Neural cell (in vitro differentiated cells): ENCODE results near the gene TMEM184B. TPM values are rescaled to one million over a fixed set of nuclear protein-coding genes. Genes with fewer than 3 reads are reported as not detected.

Source experiments
- H2AFZ ChIP-seq: fragments of 200-600, 300-800 bp; sonication (generic), shearing (Covaris generic); 2 replicates; pipeline ENCODE4 v1.6.0; 2014; ENCODE audit warnings: low read depth, mild to moderate bottlenecking, antibody characterized with exemption, low read length, moderate library complexity
- H3F3A ChIP-seq: fragments of 200-600 bp; shearing (Covaris generic); 2 replicates; pipeline ENCODE4 v1.6.1; 2016; ENCODE audit warnings: mild to moderate bottlenecking, moderate library complexity, mixed read lengths, antibody characterized with exemption, low read length; ENCODE audit not compliant: insufficient read depth, poor library complexity, severe bottlenecking
- H3K27ac ChIP-seq: fragments of 200-600, 300-800 bp; sonication (generic), shearing (Covaris generic); 2 replicates; pipeline ENCODE4 v1.5.1; 2014; ENCODE audit warnings: mild to moderate bottlenecking, low read length, moderate library complexity
- H3K27me3 ChIP-seq: fragments of 300-800, 200-600 bp; sonication (generic), shearing (Covaris generic); 2 replicates; pipeline ENCODE4 v1.6.0; 2014; ENCODE audit warnings: mild to moderate bottlenecking, low read depth, low read length, moderate library complexity; ENCODE audit not compliant: insufficient read depth
- H3K36me3 ChIP-seq: fragments of 300-800, 200-600 bp; sonication (generic), shearing (Covaris generic); 2 replicates; pipeline ENCODE4 v1.5.1; 2014; ENCODE audit warnings: mild to moderate bottlenecking, antibody characterized with exemption, low read length, moderate library complexity; ENCODE audit not compliant: insufficient read depth
- H3K4me2 ChIP-seq: fragments of 300-800, 200-600 bp; sonication (generic), shearing (Covaris generic); 2 replicates; pipeline ENCODE4 v1.6.0; 2014; ENCODE audit warnings: mild to moderate bottlenecking, low read length
- H3K4me3 ChIP-seq: fragments of 300-800, 200-600 bp; sonication (generic), shearing (Covaris generic); 2 replicates; pipeline ENCODE4 v1.5.1; 2014; ENCODE audit warnings: mild to moderate bottlenecking, low read length, moderate library complexity
- H3K79me2 ChIP-seq: fragments of 200-600 bp; shearing (Covaris generic); replicated peaks from 2 replicates; pipeline ENCODE4 v1.6.0; 2014; ENCODE audit warnings: mild to moderate bottlenecking, low read length, moderate library complexity; ENCODE audit not compliant: insufficient read depth
- H3K9ac ChIP-seq: fragments of 300-800, 200-600 bp; sonication (generic), shearing (Covaris generic); 2 replicates; pipeline ENCODE4 v1.6.1; 2016; ENCODE audit warnings: mild to moderate bottlenecking, low read length, mixed read lengths
- H3K9me2 ChIP-seq: fragments of 200-600 bp; shearing (Covaris generic); 2 replicates; pipeline ENCODE4 v1.6.1; 2016; ENCODE audit warnings: mild to moderate bottlenecking, low read length, mixed read lengths; ENCODE audit not compliant: insufficient read depth
- H3K9me3 ChIP-seq: fragments of 200-600, 300-800 bp; sonication (generic), shearing (Covaris generic); 2 replicates; pipeline ENCODE4 v1.6.1; 2016; ENCODE audit warnings: mild to moderate bottlenecking, mixed run types, low read length, moderate library complexity, mixed read lengths
- H4K20me1 ChIP-seq: fragments of 200-600 bp; shearing (Covaris generic); 2 replicates; pipeline ENCODE4 v1.6.1; 2016; ENCODE audit warnings: mild to moderate bottlenecking, mixed run types; ENCODE audit not compliant: insufficient read depth
- EP300 ChIP-seq: fragments of 450-650 bp; conservative IDR thresholded peaks from 2 replicates; pipeline ENCODE4 v1.6.1; 2014; ENCODE audit warnings: antibody characterized with exemption, mild to moderate bottlenecking, moderate library complexity; ENCODE audit not compliant: poor library complexity, severe bottlenecking
- EZH2 ChIP-seq: fragments of 200-600, 300-800 bp; shearing (Covaris generic), sonication (generic); IDR thresholded peaks from 2 replicates; pipeline ENCODE4 v1.6.1; 2014; ENCODE audit warnings: antibody characterized with exemption, low read length, borderline replicate concordance, mild to moderate bottlenecking; ENCODE audit not compliant: insufficient read depth, poor library complexity, severe bottlenecking
- MXI1 ChIP-seq: fragments of 450-650 bp; conservative IDR thresholded peaks from 2 replicates; pipeline ENCODE4 v1.6.1; 2014; ENCODE audit warnings: antibody characterized with exemption, mild to moderate bottlenecking; ENCODE audit not compliant: poor library complexity, severe bottlenecking
- POLR2AphosphoS5 ChIP-seq: IDR thresholded peaks from 2 replicates; pipeline ENCODE4 v1.6.1; 2012
- RAD21 ChIP-seq: fragments of 450-650 bp; conservative IDR thresholded peaks from 2 replicates; pipeline ENCODE4 v1.6.1; 2014; ENCODE audit warnings: antibody characterized with exemption, mild to moderate bottlenecking, moderate library complexity
- SMC3 ChIP-seq: fragments of 450-650 bp; conservative IDR thresholded peaks from 2 replicates; pipeline ENCODE4 v1.6.1; 2014; ENCODE audit warnings: antibody characterized with exemption, mild to moderate bottlenecking, moderate library complexity; ENCODE audit not compliant: poor library complexity
- TAF1 ChIP-seq: IDR thresholded peaks from 2 replicates; pipeline ENCODE4 v1.6.1; 2012; ENCODE audit warnings: low read depth
- polyA plus RNA-seq: library from polyadenylated mRNA; depleted of rRNA; stranded (reverse); fragments of >200 nt; gene quantifications from 2 replicates; pipeline ENCODE4 v1.2.3, GENCODE V29; 2014
- TF ChIP-seq, protein P1 (sequence below): fragments of 450-650 bp; IDR thresholded peaks from 2 replicates; pipeline ENCODE4 v1.5.1; 2014; ENCODE audit warnings: antibody characterized with exemption, mild to moderate bottlenecking, moderate library complexity; ENCODE audit not compliant: poor library complexity, severe bottlenecking
- TF ChIP-seq, protein P2 (sequence below): IDR thresholded peaks from 2 replicates; pipeline ENCODE4 v1.6.1; 2012; ENCODE audit warnings: borderline replicate concordance

The TMEM184B gene
- polyA plus RNA-seq, 1 donor from 2014 or later: 19.7 TPM

DNA sequence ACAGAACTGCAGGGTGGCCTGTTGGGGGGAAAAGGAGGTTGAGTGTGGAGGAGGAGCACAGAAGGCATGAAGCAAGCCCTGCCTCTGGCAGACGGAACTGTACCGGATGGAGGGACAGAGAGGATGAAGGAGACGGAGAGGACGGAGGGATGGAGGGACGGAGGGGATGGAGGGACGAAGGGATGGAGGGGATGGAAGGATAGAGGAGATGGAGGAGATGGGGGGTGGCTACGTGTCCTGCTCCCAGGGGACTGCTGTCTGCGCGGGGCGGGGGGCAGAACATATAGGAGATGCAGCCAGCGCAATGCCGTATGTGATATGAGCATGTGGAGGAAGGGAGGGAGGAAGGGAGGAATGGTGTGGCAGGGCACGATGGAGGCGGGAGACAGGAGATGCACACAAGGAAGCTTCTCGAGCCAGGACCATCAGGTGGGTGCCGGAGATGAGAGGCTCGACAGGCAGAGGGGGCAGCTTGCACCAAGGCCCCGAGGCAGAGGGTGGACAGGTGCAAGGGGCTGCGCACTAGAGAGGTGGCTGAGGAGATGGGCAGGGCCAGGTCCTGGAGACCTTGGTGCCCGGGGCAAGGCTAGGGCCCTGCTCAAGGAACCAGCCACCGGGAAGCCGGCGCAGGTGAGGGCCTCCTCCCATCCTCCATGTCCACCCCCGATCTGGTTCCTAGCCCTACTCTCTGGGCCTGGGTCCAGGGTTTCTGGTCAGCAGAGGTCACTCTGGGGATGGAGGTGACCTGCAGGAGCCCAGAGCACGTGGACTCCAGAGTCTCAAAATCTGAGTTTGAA lies 45.8 kb downstream of the TMEM184B start:
- no peak overlapping the region for H2AFZ ChIP-seq
- no peaks in the 10 kb centered on the region for H3F3A ChIP-seq
- no peak overlapping the region for H3K4me2 ChIP-seq
- H3K9me2 ChIP-seq: no peaks in the 10 kb centered on the region
- H3K36me3 ChIP-seq: no peaks in the 10 kb centered on the region
- H3K9ac ChIP-seq: no peak overlapping the region
- H3K9me3 ChIP-seq: no peaks in the 10 kb centered on the region
- no peaks in the 10 kb centered on the region for H3K79me2 ChIP-seq
- TF ChIP-seq EZH2 (no peak), TAF1 (no peak), POLR2AphosphoS5 (no peak), EP300 (no peak), RAD21 (no peak), MXI1 (no peak), SMC3 (no peak)
- TF ChIP-seq, protein P1, sequence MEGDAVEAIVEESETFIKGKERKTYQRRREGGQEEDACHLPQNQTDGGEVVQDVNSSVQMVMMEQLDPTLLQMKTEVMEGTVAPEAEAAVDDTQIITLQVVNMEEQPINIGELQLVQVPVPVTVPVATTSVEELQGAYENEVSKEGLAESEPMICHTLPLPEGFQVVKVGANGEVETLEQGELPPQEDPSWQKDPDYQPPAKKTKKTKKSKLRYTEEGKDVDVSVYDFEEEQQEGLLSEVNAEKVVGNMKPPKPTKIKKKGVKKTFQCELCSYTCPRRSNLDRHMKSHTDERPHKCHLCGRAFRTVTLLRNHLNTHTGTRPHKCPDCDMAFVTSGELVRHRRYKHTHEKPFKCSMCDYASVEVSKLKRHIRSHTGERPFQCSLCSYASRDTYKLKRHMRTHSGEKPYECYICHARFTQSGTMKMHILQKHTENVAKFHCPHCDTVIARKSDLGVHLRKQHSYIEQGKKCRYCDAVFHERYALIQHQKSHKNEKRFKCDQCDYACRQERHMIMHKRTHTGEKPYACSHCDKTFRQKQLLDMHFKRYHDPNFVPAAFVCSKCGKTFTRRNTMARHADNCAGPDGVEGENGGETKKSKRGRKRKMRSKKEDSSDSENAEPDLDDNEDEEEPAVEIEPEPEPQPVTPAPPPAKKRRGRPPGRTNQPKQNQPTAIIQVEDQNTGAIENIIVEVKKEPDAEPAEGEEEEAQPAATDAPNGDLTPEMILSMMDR: no peak
- TF ChIP-seq, protein P2, sequence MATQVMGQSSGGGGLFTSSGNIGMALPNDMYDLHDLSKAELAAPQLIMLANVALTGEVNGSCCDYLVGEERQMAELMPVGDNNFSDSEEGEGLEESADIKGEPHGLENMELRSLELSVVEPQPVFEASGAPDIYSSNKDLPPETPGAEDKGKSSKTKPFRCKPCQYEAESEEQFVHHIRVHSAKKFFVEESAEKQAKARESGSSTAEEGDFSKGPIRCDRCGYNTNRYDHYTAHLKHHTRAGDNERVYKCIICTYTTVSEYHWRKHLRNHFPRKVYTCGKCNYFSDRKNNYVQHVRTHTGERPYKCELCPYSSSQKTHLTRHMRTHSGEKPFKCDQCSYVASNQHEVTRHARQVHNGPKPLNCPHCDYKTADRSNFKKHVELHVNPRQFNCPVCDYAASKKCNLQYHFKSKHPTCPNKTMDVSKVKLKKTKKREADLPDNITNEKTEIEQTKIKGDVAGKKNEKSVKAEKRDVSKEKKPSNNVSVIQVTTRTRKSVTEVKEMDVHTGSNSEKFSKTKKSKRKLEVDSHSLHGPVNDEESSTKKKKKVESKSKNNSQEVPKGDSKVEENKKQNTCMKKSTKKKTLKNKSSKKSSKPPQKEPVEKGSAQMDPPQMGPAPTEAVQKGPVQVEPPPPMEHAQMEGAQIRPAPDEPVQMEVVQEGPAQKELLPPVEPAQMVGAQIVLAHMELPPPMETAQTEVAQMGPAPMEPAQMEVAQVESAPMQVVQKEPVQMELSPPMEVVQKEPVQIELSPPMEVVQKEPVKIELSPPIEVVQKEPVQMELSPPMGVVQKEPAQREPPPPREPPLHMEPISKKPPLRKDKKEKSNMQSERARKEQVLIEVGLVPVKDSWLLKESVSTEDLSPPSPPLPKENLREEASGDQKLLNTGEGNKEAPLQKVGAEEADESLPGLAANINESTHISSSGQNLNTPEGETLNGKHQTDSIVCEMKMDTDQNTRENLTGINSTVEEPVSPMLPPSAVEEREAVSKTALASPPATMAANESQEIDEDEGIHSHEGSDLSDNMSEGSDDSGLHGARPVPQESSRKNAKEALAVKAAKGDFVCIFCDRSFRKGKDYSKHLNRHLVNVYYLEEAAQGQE: no peak
- H3K27me3 ChIP-seq: no peaks in the 10 kb centered on the region
- no peak overlapping the region for H3K4me3 ChIP-seq
- no peak overlapping the region for H3K27ac ChIP-seq
- no peaks in the 10 kb centered on the region for H4K20me1 ChIP-seq

DNA sequence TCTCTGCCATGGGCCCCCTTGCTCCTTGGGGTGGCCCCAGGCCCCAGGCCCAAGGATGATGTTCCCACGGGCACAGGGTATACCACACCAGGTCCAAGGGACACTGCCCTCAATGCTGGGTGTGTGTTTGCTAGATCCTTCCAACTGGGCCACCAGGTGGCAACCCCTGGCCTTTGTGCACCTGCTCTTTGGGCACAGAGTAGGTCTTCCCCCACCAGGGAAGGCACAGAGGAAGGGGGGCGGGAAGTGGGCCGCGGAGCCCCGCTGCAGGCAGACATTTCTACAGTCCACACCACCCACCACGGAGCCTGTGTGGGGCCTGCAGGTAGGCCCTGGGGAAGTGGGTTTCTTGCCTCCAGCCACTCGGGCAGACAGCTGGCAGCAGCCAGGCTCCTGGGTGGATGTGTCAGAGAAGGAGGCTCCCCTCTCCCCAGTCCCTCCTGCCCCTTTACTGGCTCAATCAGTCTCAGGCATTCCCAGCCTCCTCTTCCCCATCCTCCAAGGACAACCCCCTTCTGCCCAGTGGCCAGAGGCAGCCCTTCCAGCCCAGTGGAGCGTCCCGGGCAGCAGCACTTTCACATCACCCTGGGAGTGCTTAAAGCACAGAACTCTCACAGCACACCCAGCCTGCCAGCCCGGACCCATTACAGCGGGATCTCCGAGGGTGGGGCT lies 49.4 kb downstream of the TMEM184B start:
- Histone ChIP-seq H3K36me3 (no peaks in the 10 kb centered on the region), H3K9me2 (no peaks in the 10 kb centered on the region), H3K4me3 (no peak overlapping the region), H2AFZ (no peak overlapping the region), H3K9ac (no peak overlapping the region), H3K4me2 (no peak overlapping the region), H3K27ac (no peak overlapping the region), H3K79me2 (no peaks in the 10 kb centered on the region), H3K9me3 (no peaks in the 10 kb centered on the region), H4K20me1 (no peaks in the 10 kb centered on the region), H3K27me3 (no peaks in the 10 kb centered on the region), H3F3A (no peaks in the 10 kb centered on the region)
- no peak for TF ChIP-seq SMC3
- no peak for TF ChIP-seq TAF1
- TF ChIP-seq, protein P1: no peak
- no peak for TF ChIP-seq EP300
- TF ChIP-seq EZH2: no peak
- TF ChIP-seq, protein P2: no peak
- TF ChIP-seq RAD21: no peak
- TF ChIP-seq MXI1: no peak
- TF ChIP-seq POLR2AphosphoS5: no peak
